RWPE1 (cell line): ENCODE data around the gene PMPCA.

Experiments used
- CTCF ChIA-PET: fragments of 350-600 bp; sonication (Branson Sonifier 250); formaldehyde crosslinking; extraction: SDS; loops from one replicate; lab custom pipeline; 2021; lab: Yijun Ruan, JAX
- POLR2A ChIA-PET: fragments of 400-600 bp; formaldehyde crosslinking; extraction: SDS; loops from one replicate; lab custom pipeline; 2020; ENCODE audit warnings: antibody characterized with exemption; ENCODE audit not compliant: low non-redundant PET; lab: Yijun Ruan, JAX
- DNase-seq: peaks from one replicate; pipeline ENCODE4 v3.0.0; 2012; ENCODE audit warnings: low spot score
- H3K27ac ChIP-seq: fragments of 450-650 bp; 2 replicates; pipeline ENCODE4 v1.5.1; 2017
- CTCF ChIP-seq: fragments of 450-650 bp; conservative IDR thresholded peaks from 2 replicates; pipeline ENCODE4 v1.5.1; 2017; ENCODE audit warnings: low read depth, mild to moderate bottlenecking

The PMPCA gene

GRCh38 chr9:136465500-136466154, 55.2 kb downstream of the PMPCA start:
- peak overlapping the region; percentile 6; the same call in 1 of the 2 replicates for H3K27ac ChIP-seq
- no peak for DNase-seq
- POLR2A ChIA-PET: no interaction called here
- no peak for TF ChIP-seq CTCF
- CTCF ChIA-PET: interaction anchor here (0.7 kb wide), 2 partner anchors 206 to 763 kb away, joined by 3 to 4 read pairs; partner anchors contain the start of gene KCNT1

- no peak for DNase-seq
- peak overlapping the region; percentile 6; the same call in 1 of the 2 replicates for H3K27ac ChIP-seq
- ChIA-PET POLR2A (no interaction called here), CTCF (no interaction called here)
- no peak for TF ChIP-seq CTCF
Observed at GRCh38 chr9:136466155-136466541, 55.7 kb downstream of the PMPCA start.

GRCh38 chr9:136467766-136468165, 57.3 kb downstream of the PMPCA start:
- TF ChIP-seq CTCF: no peak
- no peak overlapping the region for H3K27ac ChIP-seq
- DNase-seq: no peak
- CTCF ChIA-PET: no interaction called here
- POLR2A ChIA-PET: no interaction called here

GRCh38 chr9:136470356-136470755, 59.9 kb downstream of the PMPCA start:
- DNase-seq: no peak
- POLR2A ChIA-PET: no interaction called here
- CTCF ChIA-PET: interaction anchor here (0.6 to 0.7 kb wide), 2 partner anchors 24 to 33 kb away, joined by 3 read pairs; no protein-coding TSS in a partner anchor
- H3K27ac ChIP-seq: peak overlapping the region; percentile 7
- no peak for TF ChIP-seq CTCF

- ChIA-PET POLR2A (no interaction called here), CTCF (interaction anchor here (0.7 kb wide), 1 partner anchor 25 kb away, joined by 3 read pairs; no protein-coding TSS in a partner anchor)
- TF ChIP-seq CTCF: no peak
- DNase-seq: no peak
- peak overlapping the region; percentile 16; the same call in 1 of the 2 replicates for H3K27ac ChIP-seq
Observed at GRCh38 chr9:136470792-136471469, 60.5 kb downstream of the PMPCA start.

GRCh38 chr9:136471802-136472487, 61.5 kb downstream of the PMPCA start:
- ChIA-PET CTCF (no interaction called here), POLR2A (no interaction called here)
- no peak for TF ChIP-seq CTCF
- H3K27ac ChIP-seq: peak overlapping the region; percentile 16
- DNase-seq: no peak
